Amygdala (tissue), 56 donors: ENCODE results near the gene MFSD12.
"Not testable (repeated sequence)": the region's sequence is repeated elsewhere in the genome, so short reads cannot be mapped to it uniquely, and the experiment has no call there.

Experiments used
- DNase-seq, 56 donors: peaks; one replicate each; lab custom pipeline; 2025; lab: John Stamatoyannopoulos, UW

MFSD12 gene

DNA sequence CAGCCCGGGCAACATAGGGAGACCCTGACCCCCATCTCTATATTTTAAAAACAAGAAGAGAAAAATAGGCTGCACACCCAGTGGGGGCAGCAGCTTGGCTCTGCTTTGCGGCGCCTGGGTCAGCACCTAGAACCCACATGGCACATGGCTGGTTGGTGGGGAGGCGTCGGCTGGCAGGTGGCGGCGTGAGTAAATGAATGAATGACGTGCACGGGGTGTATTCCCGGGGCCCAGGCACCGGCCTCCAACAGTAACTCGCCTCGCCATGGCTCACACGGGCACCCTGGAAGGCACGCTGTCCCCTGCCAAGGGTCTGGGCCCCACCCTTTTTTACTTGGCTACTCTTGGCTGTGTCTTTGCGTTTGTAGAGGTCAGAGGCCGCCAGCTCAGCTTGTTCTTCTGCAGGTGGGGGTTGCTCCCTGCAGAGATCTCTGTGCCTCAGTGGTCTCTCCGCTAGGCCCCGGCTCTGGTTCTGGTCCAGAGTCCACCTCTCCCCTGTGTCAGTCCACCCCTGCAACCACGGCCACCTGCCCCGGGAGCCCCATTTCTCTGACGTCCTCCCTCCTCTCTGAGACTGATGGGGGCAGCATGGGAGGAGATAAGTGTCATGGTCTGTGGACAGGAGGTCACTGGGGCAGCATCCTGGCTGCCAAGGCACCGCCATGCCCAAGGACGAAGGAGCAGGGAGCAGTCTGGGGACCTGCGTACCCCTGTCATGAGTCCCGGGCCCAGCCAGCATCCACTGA is 45.7 kb downstream of the MFSD12 start:
- no peak for DNase-seq

DNA sequence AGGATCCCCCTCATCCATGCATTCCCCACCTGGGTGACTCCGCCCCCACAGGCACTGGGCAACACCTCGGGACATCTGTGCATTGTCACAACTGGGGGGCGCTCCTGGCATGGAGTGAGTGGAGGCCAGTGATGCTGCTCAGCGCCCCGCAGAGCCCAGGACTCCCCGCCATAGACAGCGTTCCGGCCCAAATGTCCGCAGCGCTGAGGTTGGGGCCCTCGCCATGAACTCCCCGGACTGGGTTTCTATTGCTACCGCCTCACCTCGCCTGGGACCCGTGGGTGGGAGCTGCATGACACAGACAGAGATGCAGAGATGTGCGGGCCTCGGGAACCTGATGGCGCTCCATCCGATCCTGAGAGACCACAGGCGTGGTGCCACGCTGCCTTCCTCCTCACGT is 46.7 kb downstream of the MFSD12 start:
- DNase-seq, result no peak

DNA sequence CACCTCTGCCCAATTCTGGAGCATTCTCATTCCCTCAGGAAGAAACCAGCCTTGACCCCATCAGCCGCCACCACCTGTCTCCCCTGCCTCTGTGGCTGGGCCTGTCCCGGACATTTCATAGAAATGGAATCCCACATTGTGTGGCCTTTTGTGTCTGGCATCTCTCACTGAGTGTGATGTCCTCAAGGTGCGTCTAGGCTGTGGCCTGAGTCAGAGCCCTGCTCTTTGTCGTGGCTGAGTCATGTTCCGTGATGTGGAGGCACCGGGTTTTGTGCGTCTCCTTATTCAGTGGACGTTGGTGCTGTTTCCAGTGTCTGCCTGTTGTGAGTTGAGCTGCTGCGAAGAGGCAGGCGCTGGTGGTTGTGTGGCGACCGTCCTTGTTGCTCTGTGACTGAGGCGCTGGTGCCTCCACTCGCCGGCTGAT is 47.8 kb downstream of the MFSD12 start:
- peak in 2 of 56 donors; percentile 2 to 13 for DNase-seq

DNA sequence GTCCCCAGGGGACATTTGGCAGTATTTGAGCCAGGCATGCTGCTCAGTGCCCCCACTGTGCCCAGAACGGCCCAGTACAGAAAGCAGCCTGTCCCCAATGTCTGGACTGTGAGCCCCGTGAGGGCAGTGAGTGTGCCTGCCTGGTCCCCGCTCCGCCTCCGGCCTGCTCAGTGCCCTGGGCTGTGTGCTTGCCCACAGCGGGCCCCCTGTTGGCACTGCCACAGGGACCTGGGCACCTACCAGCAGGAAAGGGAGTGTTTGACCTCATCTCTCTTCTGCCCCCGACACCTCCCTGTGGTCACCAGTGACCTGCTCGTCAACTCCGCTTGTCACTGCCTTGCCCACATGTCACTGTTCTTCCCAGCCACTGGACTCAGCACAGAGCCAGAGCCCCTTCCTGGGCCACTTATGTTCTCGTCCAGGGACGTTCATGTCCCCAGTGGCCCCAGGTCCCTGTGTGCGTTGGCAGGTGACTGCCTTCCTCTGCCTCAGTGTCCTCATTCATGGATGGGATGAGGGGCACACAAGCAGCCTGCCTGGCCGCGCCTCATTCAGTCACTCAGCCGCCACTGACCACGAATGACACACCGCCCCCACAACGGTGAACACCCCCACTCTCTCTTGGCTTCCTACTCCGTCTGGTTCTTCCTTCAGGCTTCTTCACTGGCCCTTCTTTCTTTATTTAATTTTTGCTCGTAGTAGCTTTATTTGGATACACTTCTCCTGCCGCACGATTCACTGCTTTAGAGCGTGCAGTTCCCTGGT is 48.4 kb downstream of the MFSD12 start:
- DNase-seq, result peak in 1 of 56 donors; percentile 6

DNA sequence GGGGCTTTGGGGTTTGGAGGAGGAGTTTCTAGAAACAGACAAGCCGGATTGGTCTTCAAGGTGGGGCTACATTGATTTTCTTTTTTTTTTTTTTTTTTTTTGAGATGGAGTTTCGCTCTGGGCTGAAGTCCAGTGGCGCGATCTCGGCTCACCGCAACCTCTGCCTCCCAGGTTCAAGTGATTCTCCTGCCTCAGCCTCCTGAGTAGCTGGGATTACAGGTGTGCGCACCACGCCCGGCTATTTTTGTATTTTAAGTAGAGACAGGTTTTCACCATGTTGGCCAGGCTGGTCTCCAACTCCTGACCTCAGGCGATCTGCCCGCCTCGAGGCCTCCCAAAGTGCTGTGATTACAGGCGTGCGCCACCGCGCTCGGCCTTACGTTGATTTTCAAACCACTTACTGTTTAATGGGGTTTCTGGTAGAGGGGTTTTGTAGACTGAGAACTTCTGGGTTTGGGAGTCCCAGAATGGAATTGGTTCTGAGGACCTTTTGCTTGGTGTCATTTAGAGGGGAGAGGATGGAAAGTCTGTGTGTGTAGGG is 49.2 kb downstream of the MFSD12 start:
- DNase-seq, result not testable (repeated sequence)

DNA sequence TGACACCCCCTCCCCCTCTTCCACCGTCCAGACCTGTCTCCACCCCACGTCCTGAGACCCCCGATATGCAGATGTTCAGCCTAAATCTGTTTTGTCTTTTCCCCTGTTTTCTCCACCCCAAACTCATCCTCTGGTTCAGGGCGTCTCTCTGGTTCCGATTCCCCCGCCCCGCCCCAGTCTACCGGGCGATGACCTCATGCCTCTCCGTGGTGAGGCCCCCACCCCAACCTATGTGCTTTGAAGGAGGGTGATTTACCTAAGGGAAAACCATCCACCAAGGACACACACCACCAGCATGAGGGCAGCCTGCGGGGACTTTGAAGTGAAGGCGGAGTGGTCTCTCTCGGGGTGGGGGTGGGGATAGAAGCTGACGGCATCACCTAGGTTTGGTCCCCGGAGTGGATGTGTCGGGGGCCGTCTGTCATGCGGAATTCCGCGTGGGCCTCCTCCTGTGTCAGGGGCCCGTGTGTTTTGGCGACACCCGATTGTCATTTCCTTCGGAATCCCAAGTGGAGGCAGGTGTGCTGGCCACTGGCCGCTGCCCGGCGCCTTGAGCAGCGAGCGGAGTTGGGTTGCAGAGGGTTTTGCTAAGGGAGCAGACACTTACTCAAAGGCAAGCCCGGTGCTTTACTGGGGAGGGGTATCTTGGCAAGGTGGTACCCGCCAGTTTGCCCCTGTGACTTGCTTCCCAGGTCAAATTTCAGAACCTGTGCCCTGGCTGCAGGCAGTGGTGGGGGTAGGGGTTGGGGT is 49.8 kb downstream of the MFSD12 start:
- DNase-seq, result peak in 7 of 56 donors; percentile 2 to 48 (median 14)

DNA sequence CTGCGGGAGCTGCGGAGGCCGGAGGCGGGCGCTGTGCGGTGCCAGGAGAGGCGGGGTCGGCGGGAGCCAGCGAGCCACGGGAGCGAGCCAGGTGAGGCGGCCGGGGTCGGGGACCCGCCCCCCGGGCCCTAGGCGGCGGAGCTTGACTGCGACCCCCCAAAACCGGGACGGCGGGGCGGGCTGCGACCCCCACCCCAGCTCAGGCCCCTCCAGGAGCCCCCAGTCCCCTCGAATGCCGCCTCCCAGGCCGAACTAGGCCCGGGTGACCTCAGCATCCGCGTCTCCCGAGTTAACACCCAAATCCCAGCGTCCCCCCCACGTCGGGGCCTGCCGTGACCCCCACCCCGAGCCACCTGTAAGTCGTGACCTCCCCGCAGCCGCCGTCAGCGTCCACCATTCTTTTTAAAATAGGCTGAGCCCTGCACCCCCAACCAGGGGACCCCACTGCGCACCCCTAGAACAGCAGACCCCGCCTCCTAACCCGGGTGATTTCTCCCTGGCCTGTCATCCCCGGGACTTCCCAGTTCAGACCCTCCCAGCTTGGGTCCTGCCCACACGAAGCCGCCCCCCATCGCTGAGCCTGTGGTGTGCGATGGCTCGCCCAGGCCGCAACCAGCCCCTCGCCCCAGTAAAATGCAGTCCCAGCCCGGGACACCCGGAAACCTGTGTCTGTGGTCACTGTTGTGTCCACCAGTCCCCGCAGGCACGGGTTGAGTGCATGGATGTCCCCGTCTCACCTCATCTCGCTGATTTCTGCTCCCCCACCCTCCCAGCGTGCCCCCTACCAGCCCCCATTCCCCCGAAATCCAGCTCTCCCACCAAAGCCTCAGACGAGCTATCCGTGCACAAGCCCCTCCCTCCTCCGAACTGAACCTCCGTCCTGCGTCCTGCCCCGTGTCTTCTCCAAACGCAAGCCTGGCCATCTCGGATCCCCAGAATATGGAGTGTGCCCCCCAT is 50.7 kb downstream of the MFSD12 start:
- peak in 11 of 56 donors; percentile 14 to 57 (median 31) for DNase-seq

DNA sequence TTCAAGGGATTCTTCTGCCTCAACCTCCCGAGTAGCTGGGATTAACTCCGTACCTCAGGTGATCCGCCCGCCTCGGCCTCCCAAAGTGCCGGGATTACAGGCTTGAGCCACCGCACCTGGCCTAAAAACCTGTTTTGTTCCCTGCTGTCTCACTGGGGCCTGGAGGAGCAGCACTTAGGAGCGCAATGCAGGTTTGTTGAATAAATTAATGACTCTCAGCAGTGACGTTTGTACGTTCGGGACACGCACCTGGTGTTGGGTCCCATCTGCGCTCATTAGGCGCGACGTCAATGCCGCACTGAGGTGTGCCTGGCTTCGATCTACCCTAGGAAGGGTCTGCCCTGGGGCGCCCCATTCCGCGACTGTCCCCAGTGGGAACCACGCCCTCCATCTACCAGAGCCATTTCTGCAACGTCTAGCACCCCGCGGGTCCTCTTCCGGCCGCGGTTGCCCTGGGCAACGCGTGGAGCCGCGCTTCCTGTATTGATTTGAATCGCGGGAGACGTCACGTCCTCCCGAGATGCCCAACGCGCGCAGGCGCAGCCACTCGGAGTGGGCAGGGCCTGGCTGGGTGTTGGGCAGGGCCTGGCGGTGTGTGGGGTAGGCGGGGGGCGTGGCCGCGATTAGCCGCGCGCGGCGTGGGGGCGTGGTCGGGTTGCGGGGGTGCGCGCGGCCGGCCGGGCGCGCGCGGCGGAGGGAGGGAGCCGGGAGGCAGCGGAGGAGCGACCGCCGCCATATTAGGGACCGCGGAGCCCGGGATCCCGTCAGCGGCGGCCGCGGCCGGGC is 51.6 kb downstream of the MFSD12 start, which contains the start of gene FZR1:
Gene FZR1 (plus strand): TSS at position 714 of the 786 bp plus-strand sequence. CDS start 16,679 bp downstream, outside the sequence.
- peak; percentile 89 to 100 (median 98) for DNase-seq

DNA sequence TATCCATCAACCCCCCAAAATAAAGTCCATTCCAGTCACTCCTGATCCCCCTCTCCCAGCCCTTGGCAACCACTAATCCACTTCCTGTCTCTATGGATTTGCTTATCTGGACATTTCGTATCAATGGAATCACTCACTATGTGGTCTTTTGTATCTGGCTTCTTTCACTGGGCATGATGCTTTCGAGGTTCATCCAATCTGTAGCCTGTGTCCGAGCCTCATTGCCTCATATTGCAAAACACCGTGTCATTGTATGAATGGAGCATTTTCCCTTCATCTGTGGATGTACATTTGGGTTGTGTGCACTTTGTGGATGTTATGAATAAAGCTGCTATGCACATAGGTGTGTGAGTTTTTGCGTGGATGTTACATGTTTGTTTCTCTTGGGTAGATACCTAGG is 52.7 kb downstream of the MFSD12 start:
- no peak for DNase-seq

DNA sequence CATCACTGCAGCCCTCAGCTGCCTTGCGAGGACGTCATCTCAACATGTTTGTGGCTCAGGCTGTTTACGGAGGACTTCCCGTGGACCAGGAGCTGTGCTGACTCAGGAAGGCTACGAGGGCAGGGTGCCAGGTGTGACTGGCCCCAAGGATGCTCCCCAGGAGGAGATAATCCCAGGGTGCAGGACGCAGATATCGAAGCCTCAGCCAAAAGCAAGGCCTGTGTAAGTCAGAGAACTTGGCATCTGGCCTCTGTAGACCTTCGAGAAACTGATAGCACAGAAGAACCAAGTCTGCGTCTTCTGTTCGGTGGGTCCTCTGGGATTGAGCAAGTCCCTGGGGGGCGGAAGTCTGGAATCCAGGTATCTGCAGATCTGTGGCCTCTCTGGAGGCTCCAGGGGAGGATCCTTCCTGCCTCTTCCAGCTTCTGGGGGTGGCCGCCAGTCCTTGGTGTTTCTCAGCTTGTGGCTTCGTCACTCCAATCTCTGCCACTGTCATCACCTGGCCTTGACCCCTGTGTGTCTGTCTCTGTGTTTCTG is 54.3 kb downstream of the MFSD12 start:
- DNase-seq, result no peak

DNA sequence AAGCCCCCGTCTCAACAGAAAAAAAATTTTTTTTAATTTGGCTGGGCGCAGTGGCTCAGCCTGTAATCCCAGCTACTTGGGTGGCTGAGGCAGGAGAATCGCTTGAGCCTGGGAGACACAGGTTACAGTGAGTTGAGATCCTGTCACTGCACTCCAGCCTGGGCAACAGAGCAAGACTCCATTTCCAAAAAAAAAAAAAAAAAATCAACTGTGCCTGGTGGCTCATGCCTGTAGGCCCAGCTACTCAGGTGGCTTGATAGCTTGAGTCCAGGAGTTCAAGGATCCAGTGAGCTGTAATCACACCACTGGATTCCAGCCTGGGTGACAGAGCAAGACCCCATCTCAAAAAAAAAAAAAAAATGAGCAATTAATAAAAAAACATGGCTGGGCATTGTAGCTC is 55.6 kb downstream of the MFSD12 start:
- DNase-seq, result no peak

DNA sequence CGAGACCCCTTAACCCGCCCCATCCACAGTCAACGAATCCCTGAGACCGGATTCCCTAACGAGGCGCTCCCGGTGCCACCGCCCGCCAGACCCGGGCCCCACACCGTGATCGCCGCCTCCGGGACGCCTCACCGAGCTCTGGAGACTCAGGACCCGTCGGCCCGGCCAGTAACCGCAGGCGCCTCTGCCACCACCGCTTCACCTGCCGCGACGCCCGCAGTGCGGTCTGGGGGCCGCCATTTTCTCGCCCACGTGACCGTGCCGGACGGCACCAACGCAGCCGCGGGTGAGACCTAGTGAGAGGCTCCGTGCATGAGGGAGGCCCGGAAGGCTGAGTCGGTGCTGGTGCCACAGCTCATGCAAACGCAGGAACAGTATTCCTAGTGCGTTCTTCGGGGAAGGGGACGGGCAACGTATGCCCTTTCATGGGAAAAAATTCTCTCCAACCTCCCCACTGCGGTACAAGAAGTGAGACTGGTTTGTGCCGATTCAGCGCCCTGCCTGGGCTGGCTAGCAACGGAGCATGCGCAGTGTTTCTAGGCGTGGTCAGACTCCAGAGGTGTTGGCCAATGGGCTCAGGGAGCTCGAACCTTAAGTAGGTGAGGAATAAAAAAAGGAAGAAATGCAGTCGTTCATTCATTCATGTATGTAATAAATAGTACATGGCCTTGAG is 56.8 kb downstream of the MFSD12 start, which contains the start of gene DOHH:
Gene DOHH (minus strand): TSS at position 246 of the 673 bp plus-strand sequence. CDS start 3,860 bp downstream, outside the sequence.
- peak; percentile 66 to 99 (median 92) for DNase-seq

DNA sequence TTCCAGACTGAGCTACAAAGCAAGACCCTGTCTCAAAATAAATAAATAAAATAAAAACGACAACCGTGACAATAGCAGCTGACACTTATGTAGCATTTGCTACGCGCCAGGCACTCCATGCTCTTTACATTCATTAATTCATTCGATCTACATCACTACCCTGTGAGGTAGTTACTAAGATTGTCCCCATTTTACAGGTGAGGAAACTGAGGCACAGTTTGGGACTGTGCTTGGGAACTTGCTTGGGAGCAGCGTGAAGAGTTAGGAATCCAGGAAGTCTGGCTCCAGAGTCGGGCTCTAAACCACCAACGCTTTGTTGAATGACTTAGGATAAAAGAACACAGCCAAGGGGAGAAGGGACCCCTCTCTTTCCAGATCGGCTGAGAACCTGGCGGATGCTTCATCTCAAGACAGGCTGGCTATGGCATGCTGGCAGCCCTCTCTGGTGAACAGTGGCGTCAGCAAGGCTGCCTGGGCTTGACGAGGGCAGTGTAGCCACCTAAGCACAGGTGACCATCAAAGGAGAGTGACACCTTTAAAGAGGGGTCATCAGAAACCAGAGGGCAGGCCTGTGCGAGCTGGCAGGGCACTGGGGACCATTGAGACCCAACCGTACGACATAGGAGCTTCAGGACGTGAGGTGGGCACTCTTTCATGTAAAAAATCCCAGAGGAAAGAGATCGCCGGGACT is 57.5 kb downstream of the MFSD12 start:
- no peak for DNase-seq

DNA sequence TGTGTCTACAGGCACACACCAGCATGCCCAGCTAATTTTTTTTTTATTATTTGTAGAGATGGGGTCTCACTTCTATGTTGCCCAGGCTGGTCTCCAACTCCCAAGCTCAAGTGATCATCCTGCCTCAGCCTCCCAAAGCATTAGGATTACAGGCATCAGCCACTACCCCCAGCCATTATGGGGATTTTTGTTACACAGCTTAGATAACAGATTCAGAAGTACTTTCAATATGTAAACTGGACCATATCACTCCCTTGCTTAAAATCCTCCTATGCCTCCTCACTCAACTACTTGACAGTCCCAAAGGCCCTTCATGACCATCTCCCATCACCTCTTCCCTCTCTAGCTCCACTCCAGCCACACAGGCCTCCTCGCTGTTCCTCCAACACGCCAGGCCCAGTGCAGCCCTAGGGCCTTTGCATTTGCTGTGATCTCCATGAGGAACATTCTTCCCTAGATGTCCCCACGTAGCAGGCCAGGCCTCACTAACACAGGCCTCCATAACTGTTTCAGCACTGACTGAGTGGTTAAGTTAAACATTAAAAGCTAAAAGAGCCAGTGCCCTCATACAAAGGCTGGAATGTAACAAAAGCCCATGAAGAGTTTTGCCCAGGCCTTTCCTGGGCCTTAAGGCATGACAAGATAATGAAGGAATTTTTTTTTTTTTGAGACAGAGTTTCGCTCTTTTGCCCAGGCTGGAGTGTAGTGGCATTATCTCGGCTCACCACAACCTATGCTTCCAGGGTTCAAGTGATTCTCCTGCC is 59.4 kb downstream of the MFSD12 start:
- DNase-seq, result no peak

DNA sequence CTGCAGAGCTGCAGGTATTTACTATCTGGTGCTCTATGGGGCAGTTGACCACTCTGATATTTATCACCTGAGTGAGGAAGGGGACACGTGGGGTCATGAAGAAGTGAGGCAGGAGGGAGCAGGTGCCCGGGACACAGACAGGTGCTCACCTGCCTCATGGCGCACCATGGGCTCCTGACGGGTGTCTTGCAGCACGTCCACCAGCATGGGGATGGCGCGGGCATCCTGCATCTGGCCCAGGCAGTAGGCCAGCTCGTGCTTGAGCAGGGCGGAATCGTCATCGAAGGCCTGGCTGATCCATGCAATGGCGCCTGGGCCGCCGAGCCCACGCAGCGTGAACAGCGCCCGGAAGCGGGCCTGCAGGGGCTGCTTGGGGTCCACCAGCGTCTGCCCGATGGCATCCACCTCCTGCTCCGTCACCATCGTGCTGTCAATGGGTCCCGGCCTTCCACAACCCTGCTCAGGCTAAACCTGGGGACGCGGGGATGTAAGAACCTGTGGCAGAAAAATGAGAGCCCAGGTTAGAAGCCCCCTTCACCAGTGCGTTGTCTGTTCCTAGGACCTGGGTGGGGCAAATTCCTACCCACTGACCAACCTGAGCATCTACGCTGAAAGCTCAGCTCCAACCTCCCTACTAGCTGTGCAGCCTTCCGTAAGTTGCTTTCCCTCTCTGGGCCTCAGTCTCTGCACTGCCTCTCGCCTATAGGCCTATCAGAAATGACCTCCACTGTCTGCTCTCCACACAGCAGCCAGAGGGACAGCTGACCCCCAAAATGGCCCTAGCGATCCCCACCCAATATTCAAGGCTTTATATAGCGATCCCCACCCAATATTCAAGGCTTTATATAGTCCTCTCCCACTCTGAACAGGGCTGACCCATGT is 60.8 kb downstream of the MFSD12 start:
- no peak for DNase-seq
